IPS-18a (cell line): Measurements from ENCODE around the gene CROT.
A peak's percentile ranks its signal among the peaks of the same experiment; 100 is the strongest.

Experiments
- H3K27ac ChIP-seq: one replicate; pipeline ENCODE4 v1.5.1; 2013; ENCODE audit warnings: low read length
- H3K27me3 ChIP-seq: one replicate; pipeline ENCODE4 v1.6.1; 2013; ENCODE audit warnings: mild to moderate bottlenecking, low read length; ENCODE audit not compliant: control insufficient read depth, insufficient read depth
- H3K36me3 ChIP-seq: one replicate; pipeline ENCODE4 v1.6.1; 2013; ENCODE audit warnings: low read depth, low read length; ENCODE audit not compliant: control insufficient read depth
- H3K4me1 ChIP-seq: one replicate; pipeline ENCODE4 v1.6.1; 2013; ENCODE audit warnings: low read depth, low read length; ENCODE audit not compliant: control insufficient read depth
- H3K4me3 ChIP-seq: one replicate; pipeline ENCODE4 v1.5.1; 2013; ENCODE audit warnings: low read length
- H3K9ac ChIP-seq: one replicate; pipeline ENCODE4 v1.6.1; 2013; ENCODE audit warnings: mild to moderate bottlenecking, low read length, moderate library complexity
- H3K9me3 ChIP-seq: one replicate; pipeline ENCODE4 v1.6.1; 2013; ENCODE audit warnings: low read depth, low read length; ENCODE audit not compliant: control insufficient read depth

CROT gene

GRCh38 chr7:87345962-87346371 is 503 bp downstream of the CROT start:
- no peak overlapping the region for H3K27ac ChIP-seq
- H3K4me3 ChIP-seq: peak overlapping the region; percentile 72
- peak overlapping the region; percentile 40 for H3K9ac ChIP-seq

GRCh38 chr7:87347207-87347606 is 1.7 kb downstream of the CROT start:
- H3K36me3 ChIP-seq: peaks cover 18% of the 10 kb centered on the region
- H3K9ac ChIP-seq: no peak overlapping the region
- peaks cover 9% of the 10 kb centered on the region for H3K27me3 ChIP-seq
- no peak overlapping the region for H3K27ac ChIP-seq
- H3K4me1 ChIP-seq: peaks cover 6% of the 10 kb centered on the region
- peaks cover 10% of the 10 kb centered on the region for H3K9me3 ChIP-seq
- no peak overlapping the region for H3K4me3 ChIP-seq

More at GRCh38 chr7:87345962-87346371, 503 bp downstream of the CROT start:
- Histone ChIP-seq H3K4me1 (peaks cover 6% of the 10 kb centered on the region), H3K9me3 (peaks cover 6% of the 10 kb centered on the region), H3K27me3 (peaks cover 9% of the 10 kb centered on the region), H3K36me3 (peaks cover 14% of the 10 kb centered on the region)

- Histone ChIP-seq H3K4me3 (no peak overlapping the region), H3K27me3 (peaks cover 9% of the 10 kb centered on the region), H3K27ac (no peak overlapping the region), H3K9ac (no peak overlapping the region), H3K9me3 (peaks cover 10% of the 10 kb centered on the region), H3K4me1 (peaks cover 2% of the 10 kb centered on the region), H3K36me3 (peaks cover 18% of the 10 kb centered on the region)
Observed at GRCh38 chr7:87347664-87348063, 2.2 kb downstream of the CROT start.

- Histone ChIP-seq H3K36me3 (peaks cover 12% of the 10 kb centered on the region), H3K27me3 (no peaks in the 10 kb centered on the region), H3K9ac (no peak overlapping the region), H3K4me3 (no peak overlapping the region), H3K4me1 (no peaks in the 10 kb centered on the region), H3K9me3 (peaks cover 32% of the 10 kb centered on the region), H3K27ac (no peak overlapping the region)
Observed at GRCh38 chr7:87354749-87355148, 9.3 kb downstream of the CROT start.

GRCh38 chr7:87356448-87356847 is 11.0 kb downstream of the CROT start:
- no peak overlapping the region for H3K27ac ChIP-seq
- no peak overlapping the region for H3K4me3 ChIP-seq
- H3K36me3 ChIP-seq: peaks cover 4% of the 10 kb centered on the region
- no peaks in the 10 kb centered on the region for H3K4me1 ChIP-seq
- peaks cover 29% of the 10 kb centered on the region for H3K9me3 ChIP-seq
- H3K9ac ChIP-seq: no peak overlapping the region
- H3K27me3 ChIP-seq: no peaks in the 10 kb centered on the region

- no peaks in the 10 kb centered on the region for H3K4me1 ChIP-seq
- H3K27me3 ChIP-seq: no peaks in the 10 kb centered on the region
- H3K9ac ChIP-seq: no peak overlapping the region
- H3K36me3 ChIP-seq: no peaks in the 10 kb centered on the region
- no peak overlapping the region for H3K4me3 ChIP-seq
- H3K9me3 ChIP-seq: peaks cover 14% of the 10 kb centered on the region
- no peak overlapping the region for H3K27ac ChIP-seq
Observed at GRCh38 chr7:87359366-87359765, 13.9 kb downstream of the CROT start.

- H3K27me3 ChIP-seq: no peaks in the 10 kb centered on the region
- no peak overlapping the region for H3K9ac ChIP-seq
- peaks cover 3% of the 10 kb centered on the region for H3K9me3 ChIP-seq
- H3K4me1 ChIP-seq: no peaks in the 10 kb centered on the region
- no peak overlapping the region for H3K4me3 ChIP-seq
- no peak overlapping the region for H3K27ac ChIP-seq
- no peaks in the 10 kb centered on the region for H3K36me3 ChIP-seq
Observed at GRCh38 chr7:87361320-87361719, 15.9 kb downstream of the CROT start.

- Histone ChIP-seq H3K9me3 (no peaks in the 10 kb centered on the region), H3K27me3 (no peaks in the 10 kb centered on the region), H3K27ac (no peak overlapping the region), H3K9ac (no peak overlapping the region), H3K4me3 (no peak overlapping the region), H3K36me3 (no peaks in the 10 kb centered on the region), H3K4me1 (no peaks in the 10 kb centered on the region)
Observed at GRCh38 chr7:87363342-87363741, 17.9 kb downstream of the CROT start.

- Histone ChIP-seq H3K27me3 (no peaks in the 10 kb centered on the region), H3K4me1 (no peaks in the 10 kb centered on the region), H3K36me3 (no peaks in the 10 kb centered on the region), H3K27ac (no peak overlapping the region), H3K9me3 (no peaks in the 10 kb centered on the region), H3K4me3 (no peak overlapping the region), H3K9ac (no peak overlapping the region)
Observed at GRCh38 chr7:87364246-87364645, 18.8 kb downstream of the CROT start.

- no peak overlapping the region for H3K4me3 ChIP-seq
- no peaks in the 10 kb centered on the region for H3K4me1 ChIP-seq
- no peak overlapping the region for H3K9ac ChIP-seq
- no peaks in the 10 kb centered on the region for H3K27me3 ChIP-seq
- H3K27ac ChIP-seq: no peak overlapping the region
- no peaks in the 10 kb centered on the region for H3K36me3 ChIP-seq
- no peaks in the 10 kb centered on the region for H3K9me3 ChIP-seq
Observed at GRCh38 chr7:87369216-87369615, 23.8 kb downstream of the CROT start.

GRCh38 chr7:87370660-87371180 is 25.3 kb downstream of the CROT start:
- H3K27ac ChIP-seq: no peak overlapping the region
- no peaks in the 10 kb centered on the region for H3K27me3 ChIP-seq
- H3K4me3 ChIP-seq: no peak overlapping the region
- H3K4me1 ChIP-seq: no peaks in the 10 kb centered on the region
- H3K36me3 ChIP-seq: no peaks in the 10 kb centered on the region
- H3K9ac ChIP-seq: no peak overlapping the region
- no peaks in the 10 kb centered on the region for H3K9me3 ChIP-seq

- no peak overlapping the region for H3K27ac ChIP-seq
- no peaks in the 10 kb centered on the region for H3K27me3 ChIP-seq
- H3K36me3 ChIP-seq: no peaks in the 10 kb centered on the region
- H3K9ac ChIP-seq: no peak overlapping the region
- no peaks in the 10 kb centered on the region for H3K9me3 ChIP-seq
- H3K4me3 ChIP-seq: no peak overlapping the region
- H3K4me1 ChIP-seq: no peaks in the 10 kb centered on the region
Observed at GRCh38 chr7:87375662-87376435, 30.4 kb downstream of the CROT start.
